Esophagus muscularis mucosa (tissue), 4 donors: ENCODE results near the gene TM9SF2.

Experiments used
- EP300 ChIP-seq: sonication (generic); formaldehyde crosslinking; IDR thresholded peaks from one replicate; pipeline ENCODE4 v1.6.1; 2017; ENCODE audit warnings: antibody characterized with exemption
- POLR2A ChIP-seq: fragments of 450-650 bp; IDR thresholded peaks from one replicate; pipeline ENCODE4 v1.6.1; 2017; ENCODE audit warnings: antibody characterized with exemption, moderate library complexity, mild to moderate bottlenecking, low read depth
- POLR2AphosphoS5 ChIP-seq, 2 donors: sonication (generic); formaldehyde crosslinking; IDR thresholded peaks; one replicate each; pipeline ENCODE4 v1.6.1; 2017; ENCODE audit warnings: antibody characterized with exemption in 2 of 2
- TF ChIP-seq, protein P1 (sequence below), 3 experiments: fragments of 200-600 bp in 2 of 3; fragments of 450-650 bp in 1 of 3; sonication (generic) in 2 of 3; IDR thresholded peaks; one replicate each; pipeline ENCODE4 v1.5.1; 2017 to 2019; ENCODE audit warnings: antibody characterized with exemption in 3 of 3, mild to moderate bottlenecking in 2 of 3, moderate library complexity in 1 of 3

DNA sequence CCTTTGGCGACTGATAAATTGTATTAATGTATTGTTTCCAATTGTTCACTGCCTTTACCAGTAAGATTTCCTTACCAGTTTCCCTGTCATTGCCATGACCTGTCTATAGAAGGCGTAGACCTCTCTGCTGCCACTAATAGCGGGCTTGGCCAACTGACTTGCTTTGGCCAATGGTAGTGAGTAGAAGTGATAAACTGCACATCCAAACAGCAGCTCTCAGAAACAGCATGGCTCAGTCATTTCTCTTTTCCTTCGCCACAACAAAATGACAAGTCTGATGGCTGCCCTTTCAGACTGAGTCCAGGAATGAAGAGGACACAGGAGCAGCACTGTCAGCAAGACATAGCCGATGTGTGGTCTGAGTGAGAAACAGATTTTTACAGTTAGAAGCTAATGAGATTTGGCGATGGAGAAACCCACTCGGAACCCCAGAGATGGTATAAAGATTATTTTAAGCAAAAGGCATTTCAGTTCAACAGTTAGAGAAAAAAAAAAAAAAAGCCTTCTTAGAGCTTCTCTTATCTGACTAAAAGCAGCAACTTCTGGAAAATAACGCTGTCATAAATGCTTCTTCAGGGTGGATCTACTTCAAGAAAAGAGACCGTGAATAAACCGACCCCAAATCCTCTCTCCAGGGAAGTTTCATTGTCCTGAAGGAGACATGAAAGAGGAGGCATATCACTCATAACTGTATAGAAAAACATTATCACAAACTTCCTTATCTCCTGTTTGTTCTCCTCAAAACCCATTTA is 42.0 kb upstream of the TM9SF2 start:
- TF ChIP-seq, protein P1, sequence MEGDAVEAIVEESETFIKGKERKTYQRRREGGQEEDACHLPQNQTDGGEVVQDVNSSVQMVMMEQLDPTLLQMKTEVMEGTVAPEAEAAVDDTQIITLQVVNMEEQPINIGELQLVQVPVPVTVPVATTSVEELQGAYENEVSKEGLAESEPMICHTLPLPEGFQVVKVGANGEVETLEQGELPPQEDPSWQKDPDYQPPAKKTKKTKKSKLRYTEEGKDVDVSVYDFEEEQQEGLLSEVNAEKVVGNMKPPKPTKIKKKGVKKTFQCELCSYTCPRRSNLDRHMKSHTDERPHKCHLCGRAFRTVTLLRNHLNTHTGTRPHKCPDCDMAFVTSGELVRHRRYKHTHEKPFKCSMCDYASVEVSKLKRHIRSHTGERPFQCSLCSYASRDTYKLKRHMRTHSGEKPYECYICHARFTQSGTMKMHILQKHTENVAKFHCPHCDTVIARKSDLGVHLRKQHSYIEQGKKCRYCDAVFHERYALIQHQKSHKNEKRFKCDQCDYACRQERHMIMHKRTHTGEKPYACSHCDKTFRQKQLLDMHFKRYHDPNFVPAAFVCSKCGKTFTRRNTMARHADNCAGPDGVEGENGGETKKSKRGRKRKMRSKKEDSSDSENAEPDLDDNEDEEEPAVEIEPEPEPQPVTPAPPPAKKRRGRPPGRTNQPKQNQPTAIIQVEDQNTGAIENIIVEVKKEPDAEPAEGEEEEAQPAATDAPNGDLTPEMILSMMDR (IDR thresholded peaks at IDR 0.05): no peak
- no peak for TF ChIP-seq POLR2A
- no peak for TF ChIP-seq EP300
- no peak for TF ChIP-seq POLR2AphosphoS5 (IDR thresholded peaks at IDR 0.05)
